GM21360 (cell line): Measurements from ENCODE around the gene EGFL8.

ENCODE experiments used
- ATAC-seq: cut with Tn5 transposase; IDR thresholded peaks from one replicate; pipeline ENCODE4 v1.9.1; 2021; ENCODE audit warnings: mild to moderate bottlenecking, moderate library complexity; ENCODE audit not compliant: unreplicated experiment

EGFL8 gene

GRCh38 chr6:32146287-32146686 is 18.1 kb upstream of the EGFL8 start:
- no peak for ATAC-seq

- no peak for ATAC-seq
These were observed 17.7 kb upstream of the EGFL8 start for GRCh38 chr6:32146687-32147086.

DNA sequence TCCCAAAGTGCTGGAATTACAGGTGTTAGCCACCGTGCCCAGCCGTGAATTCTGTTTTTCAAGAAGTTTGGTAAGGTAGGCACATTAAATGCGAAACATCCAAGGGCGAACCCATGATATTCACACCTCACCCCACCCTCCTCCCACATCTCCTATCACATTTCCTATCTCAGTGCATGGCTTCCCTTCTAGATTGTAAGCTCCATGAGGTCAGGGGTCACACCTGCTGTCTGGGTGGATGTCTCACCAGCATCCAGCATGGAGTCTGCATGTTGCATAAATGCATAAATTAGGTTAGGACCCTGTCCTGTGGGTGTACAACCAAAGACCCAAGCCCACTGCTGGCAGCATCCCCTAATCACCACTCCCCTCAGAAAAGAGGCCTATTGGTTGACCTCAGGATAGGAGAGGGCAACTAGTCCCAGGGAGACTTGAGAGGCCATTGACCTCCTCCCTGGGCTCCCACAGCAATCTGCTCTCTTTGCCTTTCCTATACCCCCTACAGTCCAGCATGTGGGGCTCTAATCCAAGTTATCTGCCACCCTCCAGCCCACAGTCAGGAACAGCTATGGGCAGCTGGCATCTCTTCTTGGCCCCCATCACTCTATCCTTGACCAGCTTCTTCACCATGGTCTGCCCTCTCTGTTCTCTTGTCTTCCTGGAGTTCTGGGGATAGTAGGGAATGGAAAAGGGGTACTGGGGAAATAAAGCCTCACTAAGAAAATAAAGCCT is 16.8 kb upstream of the EGFL8 start:
- ATAC-seq, result no peak

GRCh38 chr6:32148289-32149091 is 15.9 kb upstream of the EGFL8 start:
- ATAC-seq, result no peak

DNA sequence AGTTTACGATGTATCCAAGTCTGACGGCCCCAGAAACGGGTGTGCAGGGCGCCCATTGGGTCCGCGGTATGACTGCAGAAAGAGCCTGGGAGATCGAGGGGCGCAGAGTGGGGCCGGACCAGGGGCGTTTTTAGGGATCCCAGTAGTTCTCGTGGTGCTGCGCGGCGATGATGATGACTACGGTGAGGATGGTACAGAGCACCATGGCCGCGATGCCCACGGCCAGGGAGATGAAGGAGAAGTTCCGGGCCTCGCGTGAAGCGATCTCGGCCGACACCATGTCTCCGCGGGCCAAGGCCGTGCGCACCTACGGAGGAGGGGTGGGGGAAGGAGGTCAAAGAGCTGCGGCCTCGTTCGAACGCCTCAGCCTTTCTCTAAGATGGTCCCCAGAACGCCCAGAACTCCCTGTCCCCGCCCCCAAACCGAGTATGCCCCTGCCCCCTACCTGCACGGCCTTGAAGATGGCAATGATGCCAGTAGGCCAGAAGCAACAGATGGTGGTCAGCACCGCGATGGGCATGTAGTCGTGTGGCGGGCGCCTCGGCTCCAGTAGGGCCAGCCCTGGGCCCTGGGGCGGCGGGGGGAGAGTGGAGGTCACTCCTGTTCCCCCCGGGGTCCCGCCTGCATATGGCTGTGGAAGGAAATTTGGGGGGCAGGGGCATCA is 15.2 kb upstream of the EGFL8 start:
- no peak for ATAC-seq

DNA sequence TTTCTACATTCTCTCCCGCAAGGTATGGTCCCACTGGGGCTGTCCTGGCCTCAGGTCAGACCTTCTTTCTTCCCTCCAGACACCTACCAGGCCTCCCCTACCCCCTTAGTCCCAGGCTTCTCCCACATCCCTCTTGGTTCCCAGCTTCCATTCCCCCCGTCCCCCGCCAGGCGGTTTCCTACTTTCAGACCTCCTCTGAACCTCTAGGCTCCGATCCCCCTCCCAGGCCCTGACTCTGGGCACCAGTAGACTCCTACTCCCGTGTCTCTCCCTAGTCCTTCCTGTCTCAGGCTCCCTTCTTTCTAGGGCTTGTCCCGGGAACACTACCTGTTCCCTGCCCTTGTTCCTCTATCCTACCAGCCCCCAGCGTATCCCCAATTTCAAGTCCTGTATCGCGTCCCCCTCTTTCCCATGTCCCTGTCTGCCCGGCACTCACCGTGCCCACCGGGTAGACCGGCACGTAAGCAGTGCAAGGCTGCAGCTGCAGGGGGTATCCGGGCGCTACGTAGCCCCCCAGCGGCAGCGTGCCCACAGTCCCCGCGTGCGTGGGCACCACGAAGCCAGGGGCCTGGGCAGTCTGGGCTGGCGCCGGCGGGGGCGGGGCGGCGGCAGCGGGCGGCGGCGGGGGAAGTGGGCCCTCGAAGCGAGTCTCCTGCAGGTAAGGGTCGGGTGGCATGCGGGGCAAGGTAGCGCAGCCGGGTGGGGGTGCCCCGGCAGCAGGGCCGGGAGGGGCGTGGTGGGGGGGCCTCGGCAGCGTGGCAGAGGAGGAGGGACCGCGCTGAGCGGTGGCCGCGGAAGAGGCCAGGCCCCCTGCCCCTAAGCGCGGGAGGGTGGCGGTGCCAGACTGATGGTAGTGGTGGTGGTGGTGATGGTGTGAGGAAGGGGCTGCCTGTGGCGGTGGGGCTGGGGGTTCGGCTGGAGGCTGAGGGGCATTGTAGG is 14.2 kb upstream of the EGFL8 start:
- no peak for ATAC-seq

GRCh38 chr6:32151181-32151862 is 13.1 kb upstream of the EGFL8 start:
- no peak for ATAC-seq

GRCh38 chr6:32151863-32152768 is 12.3 kb upstream of the EGFL8 start, which contains the start of gene PRRT1:
PRRT1 (minus strand) TSS chr6:32151939; CDS start chr6:32151827, 112 bp downstream.
- no peak for ATAC-seq

DNA sequence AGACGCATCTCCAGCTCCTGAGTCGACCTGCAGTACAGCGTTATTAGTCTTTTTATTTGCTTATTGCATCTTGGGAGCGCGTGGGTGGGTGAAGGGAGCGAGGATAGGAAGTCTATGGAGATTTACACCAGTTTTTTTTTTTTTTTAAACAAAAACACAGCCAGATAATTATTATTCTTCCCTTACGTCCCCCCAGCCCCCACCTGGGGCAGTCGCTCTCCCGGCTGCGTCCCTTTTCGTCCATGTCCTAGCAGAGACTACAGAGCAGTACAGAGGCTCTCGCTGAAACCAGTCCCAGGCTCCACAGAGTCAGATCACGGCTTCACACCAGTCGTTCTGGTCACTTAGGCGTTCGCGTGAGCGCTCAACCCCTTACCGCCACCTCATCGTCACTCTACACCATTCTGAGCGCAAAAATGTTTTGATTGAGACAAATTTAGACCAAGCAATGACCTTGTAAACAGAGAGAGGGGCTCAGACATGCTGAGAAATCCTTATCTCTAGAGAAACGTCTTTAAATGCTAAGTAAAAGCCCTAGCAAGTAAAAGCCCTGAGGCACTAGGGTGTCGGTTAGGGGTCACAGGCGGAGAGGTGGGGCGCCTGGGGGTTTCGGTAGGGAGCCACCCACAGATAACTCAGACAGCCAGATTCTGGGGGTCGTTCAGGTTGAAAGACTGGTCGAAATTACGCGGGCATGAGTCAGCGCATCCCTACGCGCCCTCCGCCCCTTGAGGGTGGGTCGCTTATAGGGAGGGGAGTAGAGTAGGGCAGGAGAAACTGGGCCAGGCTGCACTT is 11.4 kb upstream of the EGFL8 start:
- no peak for ATAC-seq

DNA sequence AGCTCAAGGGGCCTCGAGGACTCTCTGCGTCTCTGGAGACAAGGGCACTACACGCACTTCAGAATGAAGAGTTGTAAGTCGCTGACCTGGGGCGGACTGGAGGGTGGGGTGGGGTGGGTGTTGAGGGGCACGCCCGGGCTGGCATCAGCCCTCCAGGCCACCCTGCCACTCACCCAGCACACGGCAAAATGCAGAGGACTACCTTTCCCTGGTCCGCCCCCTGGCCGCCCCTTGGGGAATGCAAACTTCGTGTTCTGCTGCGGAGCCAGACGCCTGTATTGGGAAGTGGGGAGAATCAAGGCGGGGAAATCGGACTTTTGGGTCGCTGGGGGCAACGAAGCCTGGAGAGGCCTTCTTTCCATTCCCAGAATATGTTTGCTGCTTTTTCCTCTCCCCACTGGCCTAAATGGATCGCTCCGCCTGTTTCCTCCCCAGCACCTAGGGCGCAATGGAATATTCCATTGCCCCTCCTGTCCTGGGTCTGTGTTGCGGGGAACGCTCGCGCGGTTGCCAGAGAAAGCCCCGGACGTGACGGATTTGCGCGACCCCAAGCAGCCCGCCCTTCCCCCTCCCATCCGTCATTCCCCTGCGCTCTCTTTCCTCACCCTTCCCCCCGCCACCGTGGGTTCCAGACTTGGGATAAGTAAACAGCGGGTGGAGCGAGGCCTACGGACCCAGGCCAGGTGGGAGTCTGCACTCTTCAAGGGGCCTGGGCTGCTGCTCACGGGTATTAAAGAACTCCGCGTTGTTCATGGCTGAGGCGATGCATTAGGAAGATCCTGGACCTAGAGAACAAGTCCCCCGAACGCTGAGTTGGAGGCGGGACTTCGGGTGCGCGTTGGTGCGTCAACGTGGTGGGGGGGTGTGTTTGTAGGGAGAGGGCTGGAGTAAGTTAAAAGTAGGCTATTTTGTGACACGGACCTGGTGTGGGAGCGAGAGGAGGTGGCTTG is 10.6 kb upstream of the EGFL8 start, which contains the start of gene PPT2:
PPT2 (plus strand) TSS at position 578 of the 950 bp plus-strand sequence. CDS start 454 bp downstream, outside the sequence.
- ATAC-seq, result no peak

GRCh38 chr6:32154514-32155161 is 9.8 kb upstream of the EGFL8 start:
- ATAC-seq, result no peak

DNA sequence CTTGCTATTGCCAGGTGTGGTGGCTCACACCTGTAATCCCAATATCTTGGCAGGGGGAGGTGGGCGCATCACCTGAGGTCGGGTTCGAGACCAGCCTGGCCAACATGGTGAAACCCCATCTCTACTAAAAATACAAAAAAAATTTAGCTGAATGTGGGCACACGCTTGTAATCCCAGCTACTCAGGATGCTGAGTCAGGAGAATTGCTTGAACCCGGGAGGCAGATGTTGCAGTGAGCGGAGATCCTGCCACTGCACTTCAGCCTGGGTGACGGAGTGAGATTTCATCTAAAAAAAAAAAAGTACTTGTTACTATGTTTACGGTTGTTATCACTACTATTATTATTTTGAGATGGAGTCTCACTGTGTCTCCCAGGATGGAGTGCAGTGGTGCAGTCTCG is 7.5 kb upstream of the EGFL8 start:
- ATAC-seq, result no peak

- no peak for ATAC-seq
These were observed 6.3 kb upstream of the EGFL8 start for GRCh38 chr6:32158052-32158451.

- no peak for ATAC-seq
These were observed 686 bp upstream of the EGFL8 start for GRCh38 chr6:32163559-32164258.

- no peak for ATAC-seq
These were observed 2.1 kb downstream of the EGFL8 start for GRCh38 chr6:32166411-32167061.
